Parathyroid adenoma (tissue), 2 donors: ENCODE data around the gene PRORP.

ENCODE experiments used
- H2AFZ ChIP-seq: fragments of 300-600 bp; sonication (generic); one replicate; pipeline ENCODE4 v1.7.0; 2017; ENCODE audit warnings: antibody characterized with exemption, mild to moderate bottlenecking
- H3K27ac ChIP-seq: fragments of 300-600 bp; sonication (generic); one replicate; pipeline ENCODE4 v1.7.0; 2017
- H3K27me3 ChIP-seq: fragments of 300-600 bp; sonication (generic); one replicate; pipeline ENCODE4 v1.7.0; 2017; ENCODE audit warnings: low read length; ENCODE audit not compliant: control insufficient read depth, insufficient read depth
- H3K36me3 ChIP-seq: fragments of 300-600 bp; sonication (generic); one replicate; pipeline ENCODE4 v1.7.0; 2017; ENCODE audit warnings: low read length; ENCODE audit not compliant: control insufficient read depth, insufficient read depth
- H3K4me1 ChIP-seq: fragments of 300-600 bp; sonication (generic); one replicate; pipeline ENCODE4 v1.7.0; 2017; ENCODE audit warnings: control low read depth
- H3K4me2 ChIP-seq: fragments of 300-600 bp; sonication (generic); one replicate; pipeline ENCODE4 v1.7.0; 2017; ENCODE audit warnings: low read length
- H3K4me3 ChIP-seq: fragments of 300-600 bp; sonication (generic); one replicate; pipeline ENCODE4 v1.7.0; 2017; ENCODE audit warnings: low read depth, low read length
- H3K79me2 ChIP-seq: fragments of 300-600 bp; sonication (generic); one replicate; pipeline ENCODE4 v1.7.0; 2017; ENCODE audit warnings: control low read depth
- H3K9ac ChIP-seq: fragments of 300-600 bp; sonication (generic); one replicate; pipeline ENCODE4 v1.7.0; 2017; ENCODE audit warnings: mild to moderate bottlenecking
- H3K9me3 ChIP-seq: fragments of 300-600 bp; sonication (generic); one replicate; pipeline ENCODE4 v1.7.0; 2017; ENCODE audit warnings: low read length; ENCODE audit not compliant: control insufficient read depth
- CTCF ChIP-seq: fragments of 300-600 bp; sonication (generic); IDR thresholded peaks from one replicate; pipeline ENCODE4 v1.7.0; 2017; ENCODE audit warnings: antibody characterized with exemption, mild to moderate bottlenecking
- donor health status: primary hyperparathyroidism.

The PRORP gene

GRCh38 chr14:35121887-35122695, at the start of gene PRORP, which contains the start of gene PPP2R3C:
TSS of gene PRORP (plus strand) at chr14:35122552. CDS start at chr14:35123246, 694 bp downstream.
TSS of gene PPP2R3C (minus strand) at chr14:35121990. CDS start at chr14:35121959, 31 bp downstream.
- H3K27me3 ChIP-seq: no peaks in the 10 kb centered on the region
- peaks cover 10% of the 10 kb centered on the region for H3K4me1 ChIP-seq

DNA sequence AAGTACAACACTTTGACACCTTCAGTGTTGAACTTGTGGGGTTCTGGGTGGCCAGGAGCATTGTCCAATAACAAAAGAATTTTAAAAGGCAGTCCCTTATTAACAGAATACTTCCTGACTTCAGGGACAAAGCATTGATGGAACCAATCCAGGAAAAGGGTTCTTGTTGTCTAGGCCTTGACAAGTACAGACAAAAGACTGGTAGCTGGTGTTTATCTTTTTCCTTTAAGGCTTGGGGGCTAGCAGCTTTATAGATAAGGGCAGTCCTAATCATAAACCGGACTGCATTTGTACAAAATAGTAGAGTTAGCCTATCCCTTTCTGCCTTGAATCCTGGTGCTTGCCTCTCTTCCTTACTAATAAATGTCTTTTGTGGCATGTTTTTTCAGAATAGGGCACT, 48.9 kb upstream of the PRORP start:
- Histone ChIP-seq H3K9me3 (no peaks in the 10 kb centered on the region), H3K4me1 (no peaks in the 10 kb centered on the region), H2AFZ (no peak overlapping the region), H3K4me3 (no peak overlapping the region), H3K79me2 (peaks cover 2% of the 10 kb centered on the region), H3K9ac (no peak overlapping the region), H3K36me3 (no peaks in the 10 kb centered on the region), H3K4me2 (no peak overlapping the region), H3K27me3 (no peaks in the 10 kb centered on the region), H3K27ac (no peak overlapping the region)
- no peak for TF ChIP-seq CTCF

More at GRCh38 chr14:35121887-35122695, at the start of gene PRORP, which contains the start of gene PPP2R3C:
- peak within 1 kb of the TSS; percentile 90 for H2AFZ ChIP-seq
- H3K36me3 ChIP-seq: no peaks in the 10 kb centered on the region
- peak within 1 kb of the TSS; percentile 100 for H3K4me3 ChIP-seq
- H3K27ac ChIP-seq: peak within 1 kb of the TSS; percentile 97
- H3K9ac ChIP-seq: peak within 1 kb of the TSS; percentile 75
- H3K79me2 ChIP-seq: peaks cover 3% of the 10 kb centered on the region
- no peak for TF ChIP-seq CTCF
- no peaks in the 10 kb centered on the region for H3K9me3 ChIP-seq
- peak within 1 kb of the TSS; percentile 82 for H3K4me2 ChIP-seq

DNA sequence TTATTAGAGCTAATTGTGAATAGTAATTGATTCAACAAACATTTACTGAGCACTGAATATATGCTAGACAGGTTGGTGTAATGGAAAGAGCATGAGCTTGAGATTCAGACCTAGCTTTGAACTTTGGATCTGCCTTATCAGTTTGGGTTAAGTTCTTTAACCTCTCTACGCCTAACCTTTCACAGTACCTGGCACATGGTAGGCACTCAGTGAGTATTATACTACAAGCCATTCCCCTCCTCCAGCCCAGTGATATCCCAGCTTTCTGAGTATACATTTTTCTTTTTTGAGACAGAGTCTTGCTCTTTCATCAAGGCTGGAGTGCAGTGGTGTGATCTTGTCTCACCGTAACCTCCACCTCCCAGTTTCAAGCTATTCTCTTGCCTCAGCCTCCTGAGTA, 44.3 kb upstream of the PRORP start:
- Histone ChIP-seq H3K9ac (no peak overlapping the region), H3K27me3 (no peaks in the 10 kb centered on the region), H3K4me2 (no peak overlapping the region), H3K4me1 (no peaks in the 10 kb centered on the region), H2AFZ (no peak overlapping the region), H3K27ac (no peak overlapping the region), H3K36me3 (no peaks in the 10 kb centered on the region), H3K4me3 (no peak overlapping the region), H3K9me3 (no peaks in the 10 kb centered on the region), H3K79me2 (no peaks in the 10 kb centered on the region)
- no peak for TF ChIP-seq CTCF

- H3K4me3 ChIP-seq: no peak overlapping the region
- H2AFZ ChIP-seq: no peak overlapping the region
- no peaks in the 10 kb centered on the region for H3K36me3 ChIP-seq
- no peaks in the 10 kb centered on the region for H3K27me3 ChIP-seq
- no peak overlapping the region for H3K4me2 ChIP-seq
- no peak overlapping the region for H3K27ac ChIP-seq
- H3K79me2 ChIP-seq: no peaks in the 10 kb centered on the region
- no peaks in the 10 kb centered on the region for H3K4me1 ChIP-seq
- TF ChIP-seq CTCF: no peak
- H3K9ac ChIP-seq: no peak overlapping the region
- no peaks in the 10 kb centered on the region for H3K9me3 ChIP-seq
These were observed 42.6 kb upstream of the PRORP start for GRCh38 chr14:35079742-35080141.
